HG03378 (cell line): Measurements from ENCODE around the gene FAM234A.
"Not testable (repeated sequence)": the region's sequence is repeated elsewhere in the genome, so short reads cannot be mapped to it uniquely, and the experiment has no call there.

Source experiments
- ATAC-seq: cut with Tn5 transposase; IDR thresholded peaks from one replicate; pipeline ENCODE4 v1.9.1; 2021; ENCODE audit warnings: mild to moderate bottlenecking, moderate library complexity; ENCODE audit not compliant: unreplicated experiment

The FAM234A gene, protein sequence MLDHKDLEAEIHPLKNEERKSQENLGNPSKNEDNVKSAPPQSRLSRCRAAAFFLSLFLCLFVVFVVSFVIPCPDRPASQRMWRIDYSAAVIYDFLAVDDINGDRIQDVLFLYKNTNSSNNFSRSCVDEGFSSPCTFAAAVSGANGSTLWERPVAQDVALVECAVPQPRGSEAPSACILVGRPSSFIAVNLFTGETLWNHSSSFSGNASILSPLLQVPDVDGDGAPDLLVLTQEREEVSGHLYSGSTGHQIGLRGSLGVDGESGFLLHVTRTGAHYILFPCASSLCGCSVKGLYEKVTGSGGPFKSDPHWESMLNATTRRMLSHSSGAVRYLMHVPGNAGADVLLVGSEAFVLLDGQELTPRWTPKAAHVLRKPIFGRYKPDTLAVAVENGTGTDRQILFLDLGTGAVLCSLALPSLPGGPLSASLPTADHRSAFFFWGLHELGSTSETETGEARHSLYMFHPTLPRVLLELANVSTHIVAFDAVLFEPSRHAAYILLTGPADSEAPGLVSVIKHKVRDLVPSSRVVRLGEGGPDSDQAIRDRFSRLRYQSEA

DNA sequence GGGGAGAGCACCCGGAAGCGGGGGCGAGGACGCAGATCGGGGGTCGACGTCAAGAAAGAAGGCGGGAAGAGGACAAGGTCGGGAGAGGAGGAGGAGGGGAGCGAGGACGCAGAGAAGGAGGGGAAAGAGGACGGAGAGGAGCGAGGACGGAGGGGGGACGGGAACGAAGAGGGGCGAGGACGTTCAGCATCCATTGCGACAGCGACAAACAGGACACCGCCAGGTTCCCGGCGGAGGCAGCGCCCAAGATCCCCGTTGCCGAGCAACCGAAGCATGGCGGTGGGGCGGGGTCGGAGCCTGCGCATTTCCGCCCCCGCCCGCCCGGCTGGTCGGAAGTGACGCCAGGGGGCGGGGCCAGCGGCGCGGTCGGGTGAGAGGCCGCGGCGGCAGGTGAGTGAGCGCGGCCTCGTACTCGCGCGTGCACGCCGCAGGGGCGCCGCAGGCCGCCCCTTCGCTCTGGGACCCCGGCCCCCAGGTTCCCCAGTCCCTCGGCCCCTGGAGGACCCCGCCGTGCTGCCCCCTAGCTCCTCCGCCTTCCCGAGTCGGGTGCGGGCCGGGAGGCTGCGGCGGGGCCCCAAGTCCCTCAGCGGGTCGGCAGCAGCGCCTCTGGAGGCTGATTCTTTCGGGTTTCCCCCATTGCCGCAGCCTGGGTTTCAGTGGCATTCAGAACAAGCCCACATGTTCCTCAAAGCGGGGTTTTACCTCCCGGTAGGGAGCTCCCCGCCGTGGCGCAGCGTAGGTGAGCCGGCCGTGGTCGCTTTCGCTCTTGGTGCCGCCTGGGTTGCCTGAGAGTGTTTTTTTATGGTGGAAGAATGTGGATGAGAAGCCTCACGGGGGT lies at the start of gene FAM234A:
Gene FAM234A (plus strand): TSS at position 354 of the 838 bp plus-strand sequence. CDS start 19,593 bp downstream, outside the sequence.
- ATAC-seq: peak; percentile 75

DNA sequence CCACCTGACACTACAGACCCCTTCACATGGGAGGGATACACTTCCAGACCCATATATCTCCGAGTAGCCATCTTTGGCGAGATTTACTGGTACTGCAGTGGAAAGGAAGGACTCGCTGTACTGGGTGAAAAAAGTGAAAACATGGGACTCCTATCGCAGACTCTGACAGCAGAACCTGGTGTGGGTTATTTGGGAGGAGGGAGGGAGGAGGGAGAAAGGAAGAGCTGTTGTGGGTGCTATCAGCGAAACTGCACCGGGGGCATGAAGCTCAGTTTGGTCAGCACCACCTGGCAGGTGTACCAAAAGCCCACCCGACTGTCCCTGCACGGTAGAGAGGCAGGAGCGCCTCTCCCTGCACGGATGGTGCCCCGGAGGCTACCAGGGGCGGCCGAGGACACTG lies 49.4 kb upstream of the FAM234A start:
- ATAC-seq: no peak

DNA sequence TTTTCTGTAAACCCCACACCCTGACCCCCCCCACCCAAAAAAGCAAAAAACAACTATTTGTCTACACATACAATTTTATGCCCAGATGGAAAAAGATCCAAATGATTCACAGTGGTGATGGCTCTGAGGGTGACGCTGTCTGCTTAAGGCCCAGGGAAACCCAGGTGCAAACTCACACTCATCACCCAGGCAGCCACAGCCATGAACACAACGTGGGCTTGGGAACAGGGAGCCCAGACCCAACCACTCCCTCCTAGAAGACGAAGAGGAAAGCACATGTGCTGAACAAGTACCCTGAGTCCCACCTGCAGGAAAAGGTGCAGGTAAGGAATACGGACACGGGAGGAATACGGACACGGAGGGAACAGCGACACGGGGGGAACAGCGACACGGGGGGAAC lies 48.9 kb upstream of the FAM234A start:
- no peak for ATAC-seq

DNA sequence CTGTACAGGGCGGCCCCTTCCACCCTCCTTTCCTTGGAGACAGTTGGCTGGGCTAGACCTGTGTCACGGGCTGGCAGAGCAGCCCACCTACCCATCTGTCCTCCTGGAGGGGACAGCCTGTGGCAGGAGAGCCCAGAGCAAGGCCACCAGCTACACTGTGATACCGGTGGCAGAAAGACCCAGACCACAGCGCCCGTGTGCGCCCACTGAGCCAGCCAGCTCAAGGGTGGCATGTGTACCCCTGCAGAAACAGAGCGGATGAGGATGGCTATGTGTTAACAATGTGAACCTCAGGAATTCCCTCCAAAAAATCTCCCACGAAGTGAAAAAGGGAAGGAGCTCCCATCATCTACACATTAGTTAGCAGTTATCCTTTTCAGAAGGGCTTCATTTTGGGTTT lies 47.3 kb upstream of the FAM234A start:
- no peak for ATAC-seq

DNA sequence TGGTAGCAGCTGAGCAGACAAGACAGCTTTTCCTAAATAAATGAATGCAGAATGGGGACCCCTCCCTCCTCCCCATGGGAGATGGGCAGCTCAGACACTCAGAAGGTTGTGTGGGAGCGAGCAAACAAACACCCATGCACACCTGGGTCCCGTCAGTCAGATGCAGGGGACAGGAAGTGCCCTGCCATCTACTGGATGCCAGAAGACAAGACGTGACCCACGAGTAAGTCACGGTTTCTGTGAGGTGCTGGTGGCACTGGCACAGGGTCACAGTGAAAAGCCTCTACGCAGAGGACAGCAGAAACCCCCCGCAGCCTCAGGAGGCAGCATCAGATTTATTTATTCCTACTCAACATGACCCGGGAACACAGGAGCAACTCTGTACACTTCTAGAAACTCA lies 45.9 kb upstream of the FAM234A start:
- no peak for ATAC-seq

DNA sequence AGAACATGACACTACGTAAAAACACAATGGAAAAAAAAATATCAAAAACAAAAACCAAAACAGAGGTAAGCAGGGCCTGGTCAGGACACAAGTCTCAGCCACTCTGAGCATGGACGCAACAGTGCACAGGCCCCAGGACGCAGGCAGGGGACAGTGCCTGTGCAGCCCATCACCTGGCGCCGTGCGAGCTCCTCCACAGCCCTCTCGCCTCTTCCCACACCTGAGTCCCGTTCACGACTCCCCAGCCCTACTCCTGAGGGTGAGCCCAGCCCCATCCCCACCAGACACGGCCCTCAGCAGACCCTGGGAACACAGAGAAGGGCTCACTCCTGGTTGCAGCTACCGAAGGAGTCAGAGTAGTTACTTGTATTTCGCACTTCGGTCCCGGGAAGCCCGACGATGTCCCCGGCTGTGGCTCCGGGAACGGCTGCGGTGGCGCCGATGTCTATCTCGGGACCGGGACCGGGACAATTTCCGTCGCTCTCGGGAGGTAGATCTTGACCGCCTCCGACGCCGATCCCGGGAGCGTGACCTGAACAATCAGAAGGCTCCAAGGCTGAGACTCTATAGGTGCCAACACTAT lies 44.9 kb upstream of the FAM234A start:
- no peak for ATAC-seq

DNA sequence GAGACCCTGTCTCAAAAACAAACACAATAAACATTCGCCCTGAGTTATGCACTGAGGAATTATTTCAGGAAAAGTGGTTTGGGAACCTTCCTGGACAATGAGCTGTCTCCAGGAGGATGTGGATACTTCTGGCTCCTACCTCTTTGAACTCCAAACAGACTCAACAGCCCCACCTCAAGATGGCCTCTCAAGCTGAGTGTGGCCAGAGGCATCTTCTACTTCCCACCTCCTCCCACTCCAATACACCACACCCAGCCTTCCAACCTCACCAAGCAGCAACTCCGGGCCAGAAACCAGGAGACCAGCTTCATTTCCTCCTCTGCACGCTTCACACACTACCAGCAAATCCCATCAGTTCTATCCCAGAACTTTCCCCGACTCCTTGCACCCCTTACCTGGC lies 42.8 kb upstream of the FAM234A start:
- ATAC-seq: no peak

DNA sequence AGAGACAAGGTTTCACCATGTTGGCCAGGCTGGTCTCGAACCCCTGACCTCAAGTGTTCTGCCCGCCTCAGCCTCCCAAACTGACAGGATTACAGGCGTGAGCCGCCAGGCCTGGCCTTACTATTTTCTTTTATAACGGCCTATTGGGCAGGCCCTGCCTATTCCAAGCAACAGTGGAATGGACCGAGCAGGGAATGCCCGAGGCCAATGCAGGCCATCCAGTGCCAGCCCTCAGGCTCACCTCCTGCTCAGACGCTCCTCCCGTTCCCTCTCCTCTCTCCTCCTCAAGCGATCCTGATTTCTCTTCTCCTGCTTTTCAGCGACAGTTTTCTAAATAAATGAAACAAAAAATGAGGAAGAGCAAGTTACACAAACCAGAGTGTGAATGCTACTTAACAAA lies 41.9 kb upstream of the FAM234A start:
- ATAC-seq: no peak

DNA sequence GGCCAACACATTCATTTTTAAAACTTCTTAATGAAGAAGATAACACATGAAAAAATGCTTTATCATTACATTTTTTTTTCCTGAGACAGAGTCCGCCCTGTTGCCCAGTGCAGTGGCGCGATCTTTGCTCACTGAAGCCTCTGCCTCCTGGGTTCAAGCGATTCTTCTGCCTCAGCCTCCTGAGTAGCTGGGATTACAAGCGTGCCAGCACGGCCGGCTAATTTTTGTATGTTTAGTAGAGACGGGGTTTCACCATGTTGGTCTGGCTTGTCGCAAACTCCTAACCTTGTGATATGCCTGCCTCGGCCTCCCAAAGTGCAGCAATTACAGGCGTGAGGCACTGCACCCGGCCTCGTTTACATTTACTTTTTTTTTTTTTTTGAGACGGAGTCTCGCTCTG lies 41.2 kb upstream of the FAM234A start:
- no peak for ATAC-seq

DNA sequence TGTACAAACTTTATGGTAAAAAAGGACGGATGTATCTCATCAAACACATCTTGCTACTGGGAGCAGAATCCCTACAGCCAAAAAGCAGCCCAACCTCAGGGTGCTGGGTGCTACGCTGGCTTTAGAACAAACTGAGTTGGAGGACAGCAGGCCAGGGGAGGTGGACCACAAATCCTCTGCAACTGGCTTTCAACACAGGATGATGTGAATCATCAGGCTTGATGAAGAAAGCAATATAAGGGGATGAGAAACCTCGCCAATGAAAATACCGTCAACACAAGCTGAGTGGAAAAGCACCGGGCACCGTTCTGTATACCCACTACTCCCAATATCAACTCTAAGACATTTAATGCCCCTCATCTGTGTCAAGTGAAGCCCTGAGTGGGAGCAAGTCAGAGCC lies 40.1 kb upstream of the FAM234A start:
- no peak for ATAC-seq

DNA sequence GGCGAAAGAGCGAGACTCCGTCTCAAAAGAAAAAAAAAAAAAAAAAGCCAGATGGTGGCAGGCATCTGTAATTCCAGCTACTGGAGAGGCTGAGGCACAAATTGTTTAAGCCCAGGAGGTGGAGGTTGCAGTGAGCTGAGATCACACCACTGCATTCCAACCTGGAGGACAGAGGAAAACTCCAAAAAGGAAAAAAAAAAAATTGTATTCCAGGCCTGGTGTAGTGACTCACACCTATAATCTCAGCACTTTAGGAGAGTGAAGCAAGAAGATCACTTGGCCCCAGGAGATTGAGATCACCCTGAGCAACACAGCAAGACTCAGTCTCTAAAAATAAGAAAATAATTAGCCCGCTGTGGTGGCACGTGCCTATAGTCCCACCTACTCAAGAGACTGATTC lies 34.2 kb upstream of the FAM234A start:
- ATAC-seq: no peak

DNA sequence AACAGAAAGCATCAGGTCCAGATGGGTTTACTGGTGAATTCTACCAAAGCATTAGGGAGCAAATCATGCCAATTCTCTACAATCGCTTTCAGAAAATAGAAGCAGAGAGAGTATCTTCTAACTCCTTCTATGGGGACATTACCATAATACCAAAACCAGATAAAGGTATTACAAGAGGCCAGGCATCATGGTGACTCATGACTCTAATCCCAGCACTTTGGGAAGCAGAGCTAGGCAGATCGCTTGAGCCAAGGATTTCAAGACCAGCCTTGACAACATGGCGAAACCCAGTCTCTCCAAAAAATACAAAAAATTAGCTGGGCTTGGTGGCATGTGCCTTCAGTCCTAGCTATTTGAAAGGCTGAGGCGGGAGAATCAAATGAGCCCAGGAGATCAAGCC lies 31.4 kb upstream of the FAM234A start:
- ATAC-seq: no peak

DNA sequence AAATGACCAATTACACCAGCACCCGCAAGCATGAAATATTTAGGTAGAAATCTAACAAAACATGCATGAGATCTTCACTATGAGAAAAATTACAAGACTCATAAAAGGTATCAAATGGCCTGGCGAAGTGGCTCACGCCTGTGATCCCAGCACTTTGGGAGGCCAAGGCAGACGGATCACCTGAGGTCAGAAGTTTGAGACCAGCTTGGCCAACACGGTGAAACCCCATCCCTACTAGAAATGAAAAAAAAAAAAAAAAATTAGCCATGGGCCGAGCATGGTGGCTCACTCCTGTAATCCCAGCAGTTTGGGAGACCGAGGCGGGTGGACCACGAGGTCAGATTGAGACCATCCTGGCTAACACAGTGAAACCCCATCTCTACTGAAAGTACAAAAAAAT lies 30.6 kb upstream of the FAM234A start:
- ATAC-seq: not testable (repeated sequence)

DNA sequence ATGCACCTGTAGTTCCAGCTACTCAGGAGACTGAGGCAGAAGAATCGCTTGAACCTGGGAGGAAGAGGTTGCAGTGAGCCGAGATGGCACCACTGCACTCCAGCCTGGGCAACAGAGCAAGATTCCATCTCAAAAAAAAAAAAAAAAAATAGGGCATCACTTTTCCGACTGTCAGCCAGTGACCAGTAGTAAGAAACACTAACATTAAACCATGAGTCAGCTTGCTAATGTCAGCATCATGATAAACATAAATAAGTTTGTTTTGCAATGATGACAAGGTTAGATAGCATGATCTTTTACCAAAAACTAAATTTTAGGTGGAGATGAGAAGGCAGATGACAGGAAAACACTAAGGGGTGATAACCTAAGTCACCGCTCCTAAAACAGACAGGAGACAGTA lies 25.3 kb upstream of the FAM234A start:
- ATAC-seq: not testable (repeated sequence)

DNA sequence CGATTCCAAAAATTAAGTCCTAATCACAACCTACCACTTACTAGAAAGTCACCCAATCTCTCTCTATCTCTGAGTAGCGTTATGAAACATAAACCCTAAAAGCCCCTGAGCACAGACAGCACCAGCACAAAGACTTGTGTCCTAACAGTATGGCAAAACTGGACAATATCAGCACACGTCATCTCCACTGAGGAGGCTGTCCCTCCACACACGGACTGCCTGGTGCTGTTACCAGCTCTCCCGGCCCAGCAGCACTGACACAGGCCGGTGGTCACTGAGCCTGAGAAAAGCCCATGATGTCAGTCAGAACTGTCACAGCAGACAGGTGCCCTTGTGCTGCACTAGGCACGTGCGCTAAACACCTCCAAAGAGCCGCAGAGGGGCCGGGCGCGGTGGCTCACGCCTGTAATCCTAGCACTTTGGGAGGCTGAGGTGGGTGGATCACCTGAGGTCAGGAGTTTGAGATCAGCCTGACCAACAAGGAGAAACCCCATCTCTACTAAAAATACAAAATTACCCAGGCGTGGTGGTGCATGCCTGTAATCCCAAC lies 22.9 kb upstream of the FAM234A start:
- ATAC-seq: not testable (repeated sequence)

DNA sequence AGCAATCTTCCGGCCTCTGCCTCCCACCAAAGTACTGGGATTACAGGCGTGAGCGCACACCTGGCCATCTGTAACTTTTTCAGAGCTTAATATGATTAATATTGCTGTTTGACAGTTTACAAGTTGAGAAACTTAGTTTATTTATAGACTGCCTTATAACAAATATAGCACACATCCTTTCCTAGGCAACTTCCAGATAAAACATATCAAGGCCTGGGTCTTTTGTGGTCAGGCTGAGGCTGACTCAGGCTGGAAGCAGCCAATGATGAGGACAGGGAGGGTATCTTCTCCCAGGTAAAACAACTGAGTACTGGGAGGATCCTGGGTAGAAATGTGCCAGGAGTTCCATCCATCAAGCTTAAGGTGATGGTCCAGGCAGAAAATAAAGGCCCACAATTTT lies 21.6 kb upstream of the FAM234A start:
- no peak for ATAC-seq

DNA sequence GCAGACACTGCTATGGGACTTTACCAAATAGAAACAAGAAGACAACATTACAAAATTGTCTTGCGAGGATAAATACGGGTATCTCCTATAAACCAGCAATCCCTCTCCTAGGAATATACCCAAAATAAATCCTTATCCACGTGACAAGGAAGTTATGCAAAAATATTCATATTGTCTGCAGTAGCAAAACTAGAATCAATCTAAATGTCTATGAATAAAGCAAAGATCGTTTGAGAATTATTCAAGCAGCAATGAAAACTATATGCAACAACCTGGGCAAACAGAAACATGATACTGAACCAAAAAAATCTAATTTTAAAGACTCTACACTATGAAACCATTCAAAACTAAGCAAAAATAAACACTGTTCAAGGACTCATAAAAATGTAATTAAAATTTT lies 14.6 kb upstream of the FAM234A start:
- no peak for ATAC-seq

DNA sequence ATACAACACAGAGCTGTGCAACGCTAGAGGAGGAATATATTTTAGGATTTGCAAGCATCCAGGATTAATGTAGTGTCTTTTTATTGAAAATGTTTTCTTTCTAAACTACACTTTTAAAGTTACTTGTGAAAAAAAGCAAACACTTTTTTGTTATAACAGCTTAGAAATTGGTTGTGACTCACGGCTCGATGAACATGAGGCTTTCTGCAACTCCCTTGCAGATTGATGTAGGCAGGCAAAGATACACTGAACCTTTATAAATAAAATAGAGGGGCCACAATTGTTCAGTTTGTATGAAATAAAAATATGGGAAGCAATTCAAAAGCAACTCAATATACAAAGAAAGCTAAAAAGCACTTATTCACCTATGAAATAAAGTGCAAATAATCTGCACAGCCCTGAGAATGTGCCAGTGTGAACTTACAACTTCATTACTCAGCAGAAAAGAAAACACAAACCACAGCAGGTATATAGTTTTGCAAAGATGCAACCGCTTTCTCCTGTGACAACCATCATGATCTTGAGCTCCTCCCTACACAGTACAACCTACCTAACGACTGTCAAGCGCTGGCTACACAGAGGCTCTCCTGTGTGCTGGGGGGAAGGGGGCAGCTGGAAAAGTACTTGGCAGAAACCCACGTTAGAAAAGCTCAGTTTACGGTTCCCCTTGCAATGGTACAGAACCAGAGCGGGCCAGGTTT lies 6.3 kb upstream of the FAM234A start:
- peak; percentile 9 for ATAC-seq

DNA sequence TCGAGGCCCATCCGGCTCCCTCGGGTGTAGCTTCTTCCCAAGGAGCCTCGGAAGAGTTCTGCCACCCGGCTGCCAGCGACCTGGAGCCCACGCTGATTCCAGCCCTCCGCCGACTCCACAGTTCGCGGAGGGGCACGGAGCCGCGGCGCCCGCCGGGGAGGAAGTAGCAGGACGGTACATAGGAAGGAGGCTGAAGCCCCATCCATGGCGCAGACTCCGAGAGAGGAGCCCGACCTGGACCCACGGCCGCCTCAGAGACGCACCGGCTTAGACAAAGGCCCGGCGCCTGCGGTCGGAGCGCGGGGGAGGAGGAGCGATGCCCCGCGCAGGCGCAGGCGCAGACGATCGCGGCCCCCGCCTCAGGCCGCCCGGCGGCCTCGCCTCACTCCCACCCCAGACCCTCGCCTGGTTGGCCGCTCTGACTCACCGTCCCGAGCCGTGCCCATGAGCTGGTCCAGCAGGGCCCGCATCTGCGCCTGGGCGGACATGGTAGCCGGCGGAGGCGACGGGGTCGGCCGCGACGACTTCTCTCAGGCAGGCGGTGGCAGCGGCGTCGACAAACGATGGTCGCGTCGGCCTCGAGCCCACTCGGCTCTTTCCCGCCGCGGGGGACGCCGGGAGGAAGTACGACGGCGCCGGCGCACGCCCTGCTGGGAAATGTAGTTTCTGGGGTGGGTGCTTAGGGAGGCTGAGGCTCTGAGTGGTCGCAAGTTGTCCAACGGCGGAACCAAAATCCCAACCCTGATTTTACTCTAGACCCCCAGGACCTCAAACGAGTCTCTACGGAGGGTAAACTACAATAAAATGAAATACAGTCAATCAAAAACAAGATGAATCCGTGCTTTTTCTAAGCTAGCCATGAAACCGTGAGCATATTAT lies 5.5 kb upstream of the FAM234A start, which contains the start of gene LUC7L:
Gene LUC7L (minus strand): TSS at position 598 of the 879 bp plus-strand sequence. CDS start 110 bp downstream, at position 488.
- ATAC-seq: peak; percentile 60
